Retinal pigment epithelial cell (primary cell): Measurements from ENCODE around the gene SLC22A31.

Source experiments
- DNase-seq: peaks from one replicate; pipeline ENCODE4 v3.0.0-alpha.2; 2010; ENCODE audit warnings: low read depth
- H3K4me3 ChIP-seq: 2 replicates; pipeline ENCODE4 v1.5.1; 2011; ENCODE audit warnings: mild to moderate bottlenecking, low read length, control low read depth, moderate library complexity
- CTCF ChIP-seq: conservative IDR thresholded peaks from 2 replicates; pipeline ENCODE4 v1.5.1; 2011; ENCODE audit warnings: low read depth, low read length, control low read depth, inconsistent platforms

The SLC22A31 gene

DNA sequence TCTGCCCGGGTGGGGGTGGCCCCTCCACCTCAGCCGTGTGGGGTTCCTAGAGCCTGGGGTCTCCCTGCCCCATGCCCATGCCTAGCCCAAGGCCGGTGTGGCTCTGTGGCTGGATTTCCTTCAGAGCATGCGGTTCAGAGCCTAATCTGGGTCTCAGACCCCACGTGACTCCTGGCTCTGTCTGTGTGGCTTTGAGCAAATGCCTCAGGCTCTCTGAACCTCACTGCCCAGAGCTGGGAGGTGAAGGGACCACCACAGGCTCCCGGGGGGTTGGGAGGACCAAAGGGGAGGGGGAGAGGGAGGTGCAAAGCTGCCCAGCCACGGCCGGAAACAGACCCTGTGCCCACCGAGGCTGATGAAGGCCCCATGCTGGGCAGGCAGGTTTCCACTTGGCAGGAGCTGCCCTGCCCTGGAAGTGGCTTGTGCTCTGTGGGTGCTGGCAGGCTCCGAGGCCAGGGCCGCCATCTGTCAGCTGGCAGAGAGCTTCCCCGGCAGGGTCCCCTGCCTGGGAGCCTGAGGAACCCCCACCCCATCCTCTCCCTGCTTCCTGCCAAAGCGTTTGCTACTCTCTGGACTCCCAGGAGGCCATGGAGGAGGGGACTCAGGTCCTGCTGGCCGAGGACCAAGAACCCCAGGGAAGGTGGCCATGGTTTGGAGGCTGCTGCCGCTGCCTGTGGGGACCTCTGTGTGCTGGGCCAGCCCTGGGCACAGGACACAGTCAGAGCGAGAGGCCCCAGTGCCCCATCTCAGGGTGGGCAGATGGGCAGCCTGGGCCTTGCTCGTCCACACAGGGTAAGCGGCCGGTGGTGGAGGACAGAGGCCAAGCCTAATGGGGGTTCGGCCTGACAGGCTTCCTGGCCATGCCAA is 24.8 kb downstream of the SLC22A31 start:
- DNase-seq = no peak
- no peak overlapping the region for H3K4me3 ChIP-seq
- TF ChIP-seq CTCF = no peak

GRCh38 chr16:89174877-89175276 is 25.5 kb downstream of the SLC22A31 start:
- no peak for TF ChIP-seq CTCF
- DNase-seq = no peak
- H3K4me3 ChIP-seq = no peak overlapping the region

DNA sequence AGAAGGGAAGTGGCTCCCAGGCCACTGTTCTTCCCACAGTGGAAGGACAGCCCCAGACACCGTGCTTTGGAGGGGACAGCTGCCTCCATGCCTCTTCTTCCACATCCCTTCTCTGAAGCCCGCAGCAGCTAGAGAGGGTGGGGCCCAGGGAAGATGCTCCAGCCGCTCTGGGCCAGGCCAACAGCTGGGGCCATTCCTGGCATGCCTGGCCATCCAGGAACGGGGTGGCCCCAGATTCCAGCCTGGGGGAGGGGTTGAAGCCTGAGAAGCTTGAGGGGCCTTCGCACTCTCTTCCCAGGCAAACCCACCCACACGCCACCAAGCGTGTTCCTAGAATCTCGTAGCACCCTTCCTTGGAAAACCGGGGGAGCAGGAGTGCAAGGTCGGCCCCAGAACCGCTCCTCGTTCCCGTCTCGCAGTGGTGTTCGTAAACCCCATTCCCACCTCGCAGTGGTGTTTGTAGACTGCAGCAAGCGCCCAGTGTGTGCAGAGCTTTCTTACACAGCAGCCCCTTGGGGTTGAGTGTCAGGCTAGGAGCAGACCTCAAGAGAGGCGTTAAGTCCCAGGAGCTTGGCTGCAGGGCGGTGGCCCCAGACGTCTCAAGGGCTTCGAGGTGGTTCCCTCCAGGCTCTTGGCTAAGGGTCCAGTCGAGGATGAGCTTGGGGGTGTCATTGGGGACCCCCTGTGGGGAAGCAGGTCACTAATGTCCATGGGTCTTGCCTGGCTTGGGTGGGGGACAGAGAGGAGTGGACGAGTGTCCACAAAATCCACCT is 26.1 kb downstream of the SLC22A31 start:
- DNase-seq = no peak
- H3K4me3 ChIP-seq = no peak overlapping the region
- TF ChIP-seq CTCF = no peak

DNA sequence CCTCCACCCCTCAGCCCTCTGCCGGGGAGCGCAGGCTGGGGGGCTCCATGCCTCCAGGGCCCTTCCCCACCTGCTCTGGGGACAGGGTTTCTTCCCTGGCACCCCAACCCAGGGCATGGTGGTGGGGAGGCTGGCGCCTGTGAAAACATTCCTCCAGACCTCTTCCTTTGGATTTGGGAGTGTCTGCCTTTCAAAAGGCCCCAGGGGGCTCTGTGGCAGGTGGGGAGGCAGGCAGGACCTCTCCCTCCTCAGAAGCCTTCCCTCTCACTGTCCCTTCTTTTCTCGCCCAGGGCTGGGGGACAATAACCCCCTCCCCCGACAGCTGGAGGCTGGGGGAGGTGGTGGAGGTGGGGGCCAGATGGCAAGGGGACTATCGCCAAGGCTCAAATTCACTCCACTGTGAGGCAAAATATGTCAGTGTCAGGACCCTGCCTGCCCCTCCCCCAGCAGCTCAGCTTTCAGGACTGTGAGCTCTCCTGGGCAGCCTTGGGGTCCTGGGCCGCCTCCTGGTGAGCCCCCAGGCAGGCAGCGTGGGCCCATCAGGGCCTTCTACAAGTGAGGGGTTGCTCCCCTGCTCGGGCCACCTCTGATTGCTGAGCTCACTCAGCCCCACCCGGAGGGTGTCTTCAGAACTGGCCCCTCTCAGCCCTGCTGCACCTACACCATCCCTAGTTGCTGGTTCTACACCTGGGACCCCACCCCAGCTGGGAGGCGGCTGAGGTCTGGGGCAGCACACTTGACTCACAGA is 27.0 kb downstream of the SLC22A31 start:
- DNase-seq = no peak
- no peak overlapping the region for H3K4me3 ChIP-seq
- no peak for TF ChIP-seq CTCF

- no peak overlapping the region for H3K4me3 ChIP-seq
- DNase-seq = no peak
- no peak for TF ChIP-seq CTCF
Observed at GRCh38 chr16:89172528-89173173, 27.7 kb downstream of the SLC22A31 start.

DNA sequence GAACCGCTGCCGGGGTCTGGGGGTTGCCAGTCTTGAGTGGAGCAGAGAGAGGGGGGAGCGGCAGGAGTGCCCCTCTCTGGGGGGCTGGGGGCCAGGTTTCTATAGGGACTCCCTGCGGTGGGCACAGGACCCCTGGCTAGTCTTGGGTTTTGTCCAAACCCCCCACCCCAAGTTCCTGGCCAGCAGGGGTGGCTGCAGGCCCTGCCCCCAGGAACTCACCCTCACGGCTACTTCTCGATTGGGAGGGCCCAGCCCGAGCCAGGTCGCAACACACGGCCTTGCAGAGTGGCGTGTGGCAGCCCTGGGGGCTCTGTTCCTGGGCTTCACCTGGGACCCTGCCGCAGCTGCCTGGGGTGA is 28.2 kb downstream of the SLC22A31 start:
- H3K4me3 ChIP-seq = no peak overlapping the region
- no peak for TF ChIP-seq CTCF
- no peak for DNase-seq
